Measurements from ENCODE around the gene BRAF.

- TF ChIP-seq POLR2A (IDR thresholded peaks at IDR 0.05; ENCODE audit: extremely low read depth, insufficient read length): no peak
- TF ChIP-seq, protein P1, sequence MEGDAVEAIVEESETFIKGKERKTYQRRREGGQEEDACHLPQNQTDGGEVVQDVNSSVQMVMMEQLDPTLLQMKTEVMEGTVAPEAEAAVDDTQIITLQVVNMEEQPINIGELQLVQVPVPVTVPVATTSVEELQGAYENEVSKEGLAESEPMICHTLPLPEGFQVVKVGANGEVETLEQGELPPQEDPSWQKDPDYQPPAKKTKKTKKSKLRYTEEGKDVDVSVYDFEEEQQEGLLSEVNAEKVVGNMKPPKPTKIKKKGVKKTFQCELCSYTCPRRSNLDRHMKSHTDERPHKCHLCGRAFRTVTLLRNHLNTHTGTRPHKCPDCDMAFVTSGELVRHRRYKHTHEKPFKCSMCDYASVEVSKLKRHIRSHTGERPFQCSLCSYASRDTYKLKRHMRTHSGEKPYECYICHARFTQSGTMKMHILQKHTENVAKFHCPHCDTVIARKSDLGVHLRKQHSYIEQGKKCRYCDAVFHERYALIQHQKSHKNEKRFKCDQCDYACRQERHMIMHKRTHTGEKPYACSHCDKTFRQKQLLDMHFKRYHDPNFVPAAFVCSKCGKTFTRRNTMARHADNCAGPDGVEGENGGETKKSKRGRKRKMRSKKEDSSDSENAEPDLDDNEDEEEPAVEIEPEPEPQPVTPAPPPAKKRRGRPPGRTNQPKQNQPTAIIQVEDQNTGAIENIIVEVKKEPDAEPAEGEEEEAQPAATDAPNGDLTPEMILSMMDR (IDR thresholded peaks at IDR 0.05; ENCODE audit: low read depth, low read length): no peak
- TF ChIP-seq, protein P2, sequence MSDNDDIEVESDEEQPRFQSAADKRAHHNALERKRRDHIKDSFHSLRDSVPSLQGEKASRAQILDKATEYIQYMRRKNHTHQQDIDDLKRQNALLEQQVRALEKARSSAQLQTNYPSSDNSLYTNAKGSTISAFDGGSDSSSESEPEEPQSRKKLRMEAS (IDR thresholded peaks at IDR 0.05; ENCODE audit: low read depth, low read length): no peak
These were observed 38.9 kb downstream of the BRAF start for GRCh38 chr7:140885735-140886334.
